ENCODE measurements around the gene MFSD11.
A peak's percentile ranks its signal among the peaks of the same experiment; 100 is the strongest.
"Not testable (repeated sequence)": the region's sequence is repeated elsewhere in the genome, so short reads cannot be mapped to it uniquely, and the experiment has no call there.

MFSD11 gene

DNA sequence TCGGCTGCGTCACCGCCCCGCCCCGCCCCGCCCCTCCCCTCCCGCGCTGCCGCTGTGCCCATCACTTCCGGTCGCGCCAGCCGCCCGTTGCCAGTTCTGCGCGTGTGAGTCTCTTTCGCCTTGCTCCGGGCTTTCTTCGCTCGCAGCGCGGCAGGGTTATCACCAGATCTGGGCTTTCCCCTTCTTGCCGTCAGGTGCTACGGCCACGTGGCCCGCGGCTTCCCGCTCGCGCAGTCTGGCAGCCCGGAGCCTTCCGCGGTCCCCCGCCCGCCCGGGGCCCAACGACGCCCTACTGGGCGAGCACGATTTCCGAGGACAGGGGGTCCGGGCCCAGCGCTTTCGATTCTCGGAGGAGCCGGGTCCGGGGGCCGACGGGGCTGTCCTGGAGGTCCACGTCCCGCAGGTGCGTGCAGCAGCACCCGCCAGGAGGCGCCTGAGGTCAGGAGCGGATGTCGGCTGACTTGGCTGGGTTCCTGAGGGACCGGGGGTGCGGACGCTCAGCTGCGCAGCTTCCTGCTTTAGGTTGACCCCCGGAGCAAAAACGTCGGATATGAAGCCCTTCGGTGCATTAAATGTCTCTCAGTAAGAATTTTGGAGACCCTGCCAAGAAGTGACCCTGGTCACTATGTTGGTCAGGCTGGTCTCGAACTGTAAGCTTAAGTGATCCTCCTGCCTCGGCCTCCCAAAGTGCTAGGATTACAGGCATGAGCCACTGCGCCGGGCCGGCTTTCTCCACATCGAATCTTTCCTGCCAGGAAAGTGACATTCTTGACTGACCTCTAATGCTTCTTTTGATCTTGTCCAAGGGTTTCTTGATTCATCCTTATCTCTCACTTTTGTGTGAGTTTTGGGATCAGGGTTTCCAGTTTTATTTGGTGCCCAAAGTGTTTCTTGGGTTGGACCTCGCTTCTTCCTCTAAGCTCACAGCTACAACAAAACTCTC, 10.9 kb upstream of the MFSD11 start, which contains the start of gene METTL23:
METTL23 (plus strand) TSS at position 64 of the 943 bp plus-strand sequence. CDS start 2,872 bp downstream, outside the sequence.
- DNase-seq (ENCODE audit: low spot score), result peak; percentile 73

- DNase-seq (ENCODE audit: low spot score), result no peak
Observed at GRCh38 chr17:76727745-76728456, 10.0 kb upstream of the MFSD11 start.

GRCh38 chr17:76731800-76732733, 5.9 kb upstream of the MFSD11 start:
- DNase-seq (ENCODE audit: low spot score), result not testable (repeated sequence)

- no peak for DNase-seq (ENCODE audit: low spot score)
Observed at GRCh38 chr17:76732734-76733617, 4.9 kb upstream of the MFSD11 start.

- no peak for DNase-seq (ENCODE audit: low spot score)
Observed at GRCh38 chr17:76733618-76733957, 4.3 kb upstream of the MFSD11 start.

DNA sequence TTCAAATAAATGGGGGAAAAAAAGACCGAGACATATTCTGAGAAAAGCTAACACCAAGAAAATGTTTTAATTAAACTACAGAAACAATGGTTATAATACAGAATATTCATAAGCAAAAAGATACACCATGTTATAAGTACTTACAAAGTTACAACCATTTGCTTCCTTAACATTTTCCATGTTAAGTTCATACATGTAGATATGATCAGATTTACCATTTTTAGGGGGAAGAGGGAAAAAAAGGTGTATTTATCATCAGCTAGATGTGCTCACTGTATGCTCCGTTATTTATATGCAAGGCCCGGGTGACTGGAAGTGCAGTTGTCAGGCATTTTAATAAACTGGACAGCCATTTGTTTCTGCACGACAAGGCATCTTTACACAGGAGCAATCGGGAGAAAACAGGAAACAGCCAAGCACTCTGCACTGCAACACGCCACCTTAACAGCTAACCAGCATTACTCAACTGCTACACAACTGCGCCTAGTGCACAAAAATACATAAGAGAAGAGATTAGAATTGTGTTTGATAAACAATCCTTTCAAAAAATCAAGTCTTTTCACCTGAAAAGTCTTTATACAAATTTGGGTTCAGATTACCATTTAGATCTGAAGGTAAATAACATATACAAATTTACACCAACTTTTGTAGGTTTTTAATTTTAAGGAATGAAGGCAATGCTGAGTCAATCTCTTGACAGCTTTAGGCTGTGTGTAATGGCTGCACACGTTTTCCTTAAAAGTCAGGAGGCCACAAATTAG, 3.7 kb upstream of the MFSD11 start:
- DNase-seq (ENCODE audit: low spot score), result no peak

DNA sequence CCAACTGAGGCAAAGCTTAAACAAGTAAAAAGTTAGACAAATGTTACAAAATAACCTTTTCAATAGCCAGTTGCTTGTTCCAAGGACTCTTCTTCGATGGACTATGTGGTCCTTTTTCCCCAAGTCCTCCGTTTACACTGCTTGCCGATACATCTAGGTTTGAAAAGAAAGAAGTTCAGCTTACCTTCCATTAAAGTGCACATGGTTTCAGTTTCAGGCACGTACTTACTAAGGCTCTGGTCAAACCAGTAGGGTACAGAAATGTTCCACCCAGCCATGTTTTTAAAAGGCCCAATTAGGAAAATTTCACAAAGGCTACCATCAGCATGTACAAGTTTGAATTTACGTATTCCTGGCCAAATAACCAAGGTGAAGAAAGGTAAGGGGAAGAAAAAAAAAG, 2.9 kb upstream of the MFSD11 start:
- no peak for DNase-seq (ENCODE audit: low spot score)

DNA sequence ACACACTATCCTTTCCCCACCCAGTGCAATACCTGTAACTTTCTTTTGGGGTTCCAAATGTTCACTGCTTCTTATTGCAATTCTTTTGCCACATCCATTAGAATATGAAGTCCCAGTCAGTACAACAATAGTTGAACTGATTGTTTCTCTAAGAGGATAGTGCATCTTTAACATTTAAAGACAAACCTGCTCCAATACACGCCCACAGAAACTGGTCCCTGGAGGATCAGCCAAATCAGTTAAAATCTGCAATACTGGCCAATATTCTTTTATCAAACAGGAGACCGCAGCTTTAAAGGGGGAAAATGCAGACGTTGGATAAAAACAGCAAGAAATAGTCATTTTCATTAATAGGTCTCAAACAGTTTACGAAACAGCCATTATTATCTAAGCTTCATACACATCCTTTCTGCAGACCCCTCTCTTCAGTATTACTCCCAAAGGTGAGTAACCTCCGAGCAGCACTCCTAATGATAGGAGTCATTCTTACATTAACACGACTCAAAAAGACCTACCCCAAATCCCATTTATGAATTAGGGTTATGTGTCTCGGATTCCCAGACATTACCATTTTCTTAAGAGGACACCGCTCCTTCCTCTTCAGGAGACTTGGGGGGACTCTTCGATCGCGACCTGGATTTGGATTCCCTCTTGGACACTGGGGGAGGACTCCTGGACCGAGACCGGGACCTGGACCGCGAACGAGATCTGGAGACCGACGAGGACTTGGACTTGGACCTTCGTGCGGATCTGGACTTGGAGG, 2.2 kb upstream of the MFSD11 start:
- DNase-seq (ENCODE audit: low spot score), result no peak

- peak; percentile 59 for DNase-seq (ENCODE audit: low spot score)
Observed at GRCh38 chr17:76736349-76737081, 1.4 kb upstream of the MFSD11 start.

DNA sequence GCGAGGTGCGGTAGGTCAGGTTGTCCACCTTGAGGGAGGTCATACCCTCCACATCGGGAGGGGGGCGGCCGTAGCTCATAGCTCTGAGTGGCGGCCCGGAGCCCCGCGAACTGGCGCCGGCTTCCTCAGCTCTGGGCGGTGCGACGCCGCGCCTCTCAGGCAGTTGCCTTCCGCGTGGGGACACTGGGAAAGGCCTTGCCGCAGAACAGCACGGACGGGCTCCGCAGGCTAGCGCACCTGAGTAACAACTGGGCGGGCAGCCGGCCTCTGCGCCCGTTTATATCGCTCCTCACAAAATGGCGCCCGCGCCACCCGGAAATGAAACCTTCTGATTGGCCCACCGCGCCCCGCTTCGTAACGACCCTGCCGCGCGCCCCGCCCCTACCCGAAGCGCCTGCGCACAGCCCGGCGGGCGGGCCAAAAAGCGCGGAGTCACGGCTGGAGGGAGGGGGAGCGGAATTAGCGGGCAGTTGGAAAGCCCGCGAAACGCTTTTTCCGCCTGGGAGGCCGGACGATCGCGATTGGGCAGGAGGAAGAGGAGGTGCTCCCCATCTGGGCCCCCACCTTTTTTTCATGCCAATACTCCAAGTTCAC, 740 bp upstream of the MFSD11 start, which contains the start of gene SRSF2:
SRSF2 (minus strand) TSS at position 250 of the 594 bp plus-strand sequence; CDS start at position 79, 171 bp downstream.
- DNase-seq (ENCODE audit: low spot score), result peak; percentile 98

- no peak for DNase-seq (ENCODE audit: low spot score)
Observed at GRCh38 chr17:76738468-76738850, 540 bp downstream of the MFSD11 start.

- DNase-seq (ENCODE audit: low spot score), result not testable (repeated sequence)
Observed at GRCh38 chr17:76739568-76740115, 1.7 kb downstream of the MFSD11 start.

DNA sequence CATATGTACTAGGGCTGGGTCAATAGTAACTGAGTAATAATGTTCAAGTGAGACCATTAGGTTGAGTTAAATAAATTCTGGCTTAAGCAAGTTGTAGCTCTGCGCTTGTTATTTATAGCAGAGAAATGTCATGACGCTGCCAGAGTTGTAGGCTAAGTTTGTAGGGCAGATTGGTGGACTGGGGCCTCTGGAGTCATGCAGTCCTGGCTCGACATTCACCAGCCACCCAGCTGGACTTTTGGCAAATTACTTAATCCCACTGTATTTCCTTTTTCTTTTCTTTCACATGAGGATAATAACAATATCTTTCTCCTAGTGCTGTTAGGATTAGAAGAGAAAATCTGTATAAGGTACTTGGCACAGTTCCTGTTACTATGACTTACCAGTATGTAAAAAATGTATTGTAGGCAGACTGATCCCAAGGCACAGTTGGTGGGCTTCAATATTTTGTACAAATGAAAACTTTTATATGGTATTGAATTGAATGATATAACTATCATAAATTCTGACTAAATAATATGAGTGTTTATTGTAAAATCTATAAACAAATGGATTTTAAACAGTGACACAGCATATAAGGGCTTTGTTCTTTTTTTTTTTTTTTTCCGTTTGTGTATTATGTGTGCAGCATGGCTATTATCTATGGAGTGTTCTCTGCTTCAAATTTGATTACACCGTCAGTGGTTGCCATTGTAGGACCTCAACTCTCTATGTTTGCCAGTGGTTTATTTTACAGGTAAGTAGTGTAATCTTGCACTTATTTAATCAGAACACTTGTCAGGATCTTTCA, 2.6 kb downstream of the MFSD11 start:
- DNase-seq (ENCODE audit: low spot score), result no peak

- no peak for DNase-seq (ENCODE audit: low spot score)
Observed at GRCh38 chr17:76742958-76743357, 5.0 kb downstream of the MFSD11 start.

- DNase-seq (ENCODE audit: low spot score), result no peak
Observed at GRCh38 chr17:76744747-76745146, 6.8 kb downstream of the MFSD11 start.

- not testable (repeated sequence) for DNase-seq (ENCODE audit: low spot score)
Observed at GRCh38 chr17:76745785-76746184, 7.9 kb downstream of the MFSD11 start.

Measured in LoVo (cell line).